ENCODE results near the gene GPRC5B. TPM values are rescaled to one million over a fixed set of nuclear protein-coding genes. Genes with fewer than 3 reads are reported as not detected.

Gene GPRC5B
- polyA plus RNA-seq, 2 of the 4 experiments (the other 2 are of a cell fraction) = 12.8 to 19.1 TPM

GRCh38 chr16:19831678-19832077 is 53.0 kb downstream of the GPRC5B start:
- TF ChIP-seq FOSL2 (IDR thresholded peaks at IDR 0.05) (no peak), FOSL2 (CRISPR knock-in tag; IDR thresholded peaks at IDR 0.05) (0 out of 2 replicates have a peak, but pooled peaks have one; percentile 27), ZSCAN20 (CRISPR knock-in tag; IDR thresholded peaks at IDR 0.05) (no peak)
- H3K9me3 ChIP-seq = no peaks in the 10 kb centered on the region
- peak; percentile 71 to 83; a peak in 5 of 6 replicates for ATAC-seq
- peak in 1 of 2 experiments; percentile 24 for DNase-seq (ENCODE audit: low read depth in 1 of 2, low spot score in 1 of 2)
- H3K4me1 ChIP-seq = peaks cover 11% of the 10 kb centered on the region; the same call in 2 of the 3 replicates
- ChIA-PET CTCF (interaction anchor here (1.2 to 1.7 kb wide), 4 partner anchors 9 to 230 kb away, joined by 4 to 6 read pairs (median 4); no protein-coding TSS in a partner anchor), POLR2A (interaction anchor here (0.7 kb wide), 1 partner anchor 21 kb away, joined by 5 read pairs; no protein-coding TSS in a partner anchor)
- no peak overlapping the region for H3K4me3 ChIP-seq
- WGBS (ENCODE audit: missing lambda C conversion rate) = 56% methylated on average over 6 of the region's 6 CpGs
- peak overlapping the region; percentile 24; the same call in 2 of the 3 replicates for H3K4me2 ChIP-seq
- H3K27ac ChIP-seq = 0 out of 6 replicates have a peak overlapping the region, but pooled peaks of 1 of the 2 experiments have one; percentile 11
- FAIRE-seq = no peak

- Histone ChIP-seq H3K27ac (peak overlapping the region in 1 of 2 experiments; percentile 22; a peak in 1 of 6 replicates), H3K4me2 (peak overlapping the region; percentile 24; the same call in 2 of the 3 replicates), H3K4me1 (peaks cover 11% of the 10 kb centered on the region; the same call in 2 of the 3 replicates), H3K4me3 (no peak overlapping the region), H3K9me3 (no peaks in the 10 kb centered on the region)
- ATAC-seq = no peak
- TF ChIP-seq SMC3 (IDR thresholded peaks at IDR 0.05) = no peak
- no peak for TF ChIP-seq RARB (CRISPR knock-in tag; IDR thresholded peaks at IDR 0.05)
- TF ChIP-seq MYC (IDR thresholded peaks at IDR 0.05; ENCODE audit: borderline replicate concordance, low read length) = no peak
- TF ChIP-seq RFX5 (IDR thresholded peaks at IDR 0.05) = no peak
- TF ChIP-seq HEYL (CRISPR knock-in tag; IDR thresholded peaks at IDR 0.05) = no peak
- TF ChIP-seq GATA3 (IDR thresholded peaks at IDR 0.05; ENCODE audit: borderline replicate concordance) = no peak
- no peak for TF ChIP-seq NR3C1 (IDR thresholded peaks at IDR 0.05)
- no peak for TF ChIP-seq NPAS2 (CRISPR knock-in tag; IDR thresholded peaks at IDR 0.05; ENCODE audit: borderline replicate concordance)
- no peak for TF ChIP-seq PHF8 (IDR thresholded peaks at IDR 0.05; ENCODE audit: borderline replicate concordance, low read depth)
- TF ChIP-seq POLR2A (IDR thresholded peaks at IDR 0.05; ENCODE audit: low read length) = no peak
- TF ChIP-seq FOXS1 (CRISPR knock-in tag; IDR thresholded peaks at IDR 0.05) = no peak
- no peak for FAIRE-seq
- DNase-seq (ENCODE audit: low read depth in 1 of 2, low spot score in 1 of 2) = no peak
- CTCF ChIA-PET = interaction anchor here (1.2 to 1.7 kb wide), 5 partner anchors 10 to 229 kb away, joined by 3 to 6 read pairs (median 4); no protein-coding TSS in a partner anchor
- POLR2A ChIA-PET = interaction anchor here (0.6 to 0.7 kb wide), 2 partner anchors 20 to 237 kb away, joined by 5 read pairs; no protein-coding TSS in a partner anchor
- 91% methylated on average over 5 of the region's 5 CpGs for WGBS (ENCODE audit: missing lambda C conversion rate)
These were observed 53.6 kb downstream of the GPRC5B start for GRCh38 chr16:19830902-19831560.

GRCh38 chr16:19829844-19830692 is 54.6 kb downstream of the GPRC5B start:
- no peak for ATAC-seq
- no peak for FAIRE-seq
- ChIA-PET POLR2A (interaction anchor here (0.6 kb wide), 1 partner anchor 236 kb away, joined by 5 read pairs; no protein-coding TSS in a partner anchor), CTCF (interaction anchor here (1.3 to 1.7 kb wide), 3 partner anchors 11 to 15 kb away, joined by 3 to 6 read pairs (median 4); no protein-coding TSS in a partner anchor)
- TF ChIP-seq HDAC2 (IDR thresholded peaks at IDR 0.05) = no peak
- TF ChIP-seq POLR2AphosphoS2 (conservative IDR thresholded peaks at IDR 0.05; ENCODE audit: low read length) = no peak
- no peak overlapping the region for H3K4me3 ChIP-seq
- H3K4me1 ChIP-seq = peaks cover 11% of the 10 kb centered on the region; the same call in 2 of the 3 replicates
- no peak overlapping the region for H3K4me2 ChIP-seq
- WGBS (ENCODE audit: missing lambda C conversion rate) = 85% methylated on average over 9 of the region's 9 CpGs
- no peaks in the 10 kb centered on the region for H3K9me3 ChIP-seq
- no peak for DNase-seq (ENCODE audit: low read depth in 1 of 2, low spot score in 1 of 2)
- no peak overlapping the region for H3K27ac ChIP-seq

GRCh38 chr16:19824216-19824615 is 60.4 kb downstream of the GPRC5B start:
- CTCF ChIA-PET = interaction anchor here (1.0 to 1.1 kb wide), 2 partner anchors 20 to 738 kb away, joined by 3 read pairs; no protein-coding TSS in a partner anchor
- H3K4me1 ChIP-seq = peaks cover 12% of the 10 kb centered on the region; the same call in 1 of the 3 replicates
- DNase-seq (ENCODE audit: low read depth in 1 of 2, low spot score in 1 of 2) (no peak), ATAC-seq (no peak), FAIRE-seq (no peak)
- WGBS (ENCODE audit: missing lambda C conversion rate) = 92% methylated on average over 5 of the region's 5 CpGs
- no peak overlapping the region for H3K4me2 ChIP-seq
- no peak overlapping the region for H3K4me3 ChIP-seq
- no peak overlapping the region for H3K27ac ChIP-seq
- H3K9me3 ChIP-seq = no peaks in the 10 kb centered on the region
- TF ChIP-seq NPAS2 (CRISPR knock-in tag; IDR thresholded peaks at IDR 0.05; ENCODE audit: borderline replicate concordance) (no peak), GATA3 (IDR thresholded peaks at IDR 0.05; ENCODE audit: borderline replicate concordance) (no peak), HMGXB4 (CRISPR knock-in tag; IDR thresholded peaks at IDR 0.05; ENCODE audit: borderline replicate concordance) (no peak), EHF (CRISPR knock-in tag; IDR thresholded peaks at IDR 0.05) (no peak), SMC3 (IDR thresholded peaks at IDR 0.05) (no peak), PHF8 (IDR thresholded peaks at IDR 0.05; ENCODE audit: borderline replicate concordance, low read depth) (no peak), CEBPB (IDR thresholded peaks at IDR 0.05) (no peak), MAFK (IDR thresholded peaks at IDR 0.05; ENCODE audit: partially characterized antibody) (no peak), KDM1A (IDR thresholded peaks at IDR 0.05; ENCODE audit: low read depth) (no peak), EHMT2 (IDR thresholded peaks at IDR 0.05; ENCODE audit: low read depth) (no peak), FOSB (CRISPR knock-in tag; IDR thresholded peaks at IDR 0.05) (no peak), RCOR1 (IDR thresholded peaks at IDR 0.05; ENCODE audit: low read depth, low read length) (no peak), FOXS1 (CRISPR knock-in tag; IDR thresholded peaks at IDR 0.05) (no peak), RNF2 (IDR thresholded peaks at IDR 0.05; ENCODE audit: borderline replicate concordance, low read depth) (no peak)
- POLR2A ChIA-PET = no interaction called here
